GM23248 (cell line): ENCODE results near the gene RNF19B. TPM values are rescaled to one million over a fixed set of nuclear protein-coding genes. Genes with fewer than 3 reads are reported as not detected.

Source experiments
- DNase-seq: peaks from one replicate; pipeline ENCODE4 v3.0.0-alpha.2; 2015
- H2AFZ ChIP-seq: fragments of 200-600 bp; sonication (generic); 2 replicates; pipeline ENCODE4 v1.6.1; 2016; ENCODE audit warnings: antibody characterized with exemption
- H3F3A ChIP-seq: fragments of 200-600 bp; sonication (generic); 2 replicates; pipeline ENCODE4 v1.6.1; 2016; ENCODE audit warnings: mild to moderate bottlenecking, antibody characterized with exemption, mixed run types; ENCODE audit not compliant: insufficient read depth
- H3K27ac ChIP-seq: fragments of 200-600 bp; sonication (generic); 2 replicates; pipeline ENCODE4 v1.5.1; 2016; ENCODE audit warnings: mild to moderate bottlenecking
- H3K27me3 ChIP-seq: fragments of 200-600 bp; sonication (generic); replicated peaks from 2 replicates; pipeline ENCODE4 v1.6.1; 2016; ENCODE audit warnings: mild to moderate bottlenecking; ENCODE audit not compliant: insufficient read depth
- H3K36me3 ChIP-seq: fragments of 200-600 bp; sonication (generic); 2 replicates; pipeline ENCODE4 v1.6.1; 2016; ENCODE audit warnings: low read depth, mild to moderate bottlenecking
- H3K4me1 ChIP-seq: fragments of 200-600 bp; sonication (generic); 2 replicates; pipeline ENCODE4 v1.6.1; 2016; ENCODE audit warnings: mild to moderate bottlenecking; ENCODE audit not compliant: insufficient read depth
- H3K4me2 ChIP-seq: fragments of 200-600 bp; sonication (generic); one replicate; pipeline ENCODE4 v1.6.1; 2016; ENCODE audit warnings: mild to moderate bottlenecking; ENCODE audit not compliant: unreplicated experiment
- H3K4me3 ChIP-seq: fragments of 200-600 bp; sonication (generic); 2 replicates; pipeline ENCODE4 v1.5.1; 2016; ENCODE audit warnings: mild to moderate bottlenecking
- H3K79me2 ChIP-seq: fragments of 200-600 bp; sonication (generic); 2 replicates; pipeline ENCODE4 v1.6.1; 2016; ENCODE audit warnings: mild to moderate bottlenecking; ENCODE audit not compliant: insufficient read depth
- H3K9ac ChIP-seq: fragments of 200-600 bp; sonication (generic); 2 replicates; pipeline ENCODE4 v1.6.1; 2016; ENCODE audit warnings: mild to moderate bottlenecking
- H3K9me2 ChIP-seq: fragments of 200-600 bp; sonication (generic); 2 replicates; pipeline ENCODE4 v1.6.1; 2016; ENCODE audit warnings: mixed run types, mild to moderate bottlenecking, moderate library complexity; ENCODE audit not compliant: insufficient read depth
- H3K9me3 ChIP-seq: fragments of 200-600 bp; sonication (generic); one replicate; pipeline ENCODE4 v1.6.1; 2017; ENCODE audit warnings: low read depth
- H4K20me1 ChIP-seq: fragments of 200-600 bp; sonication (generic); 2 replicates; pipeline ENCODE4 v1.6.0; 2016; ENCODE audit not compliant: insufficient read depth
- EZH2 ChIP-seq: fragments of 200-600 bp; sonication (generic); IDR thresholded peaks from 2 replicates; pipeline ENCODE4 v1.6.1; 2018; ENCODE audit warnings: antibody characterized with exemption, mild to moderate bottlenecking; ENCODE audit not compliant: insufficient read depth, poor library complexity, severe bottlenecking
- EZH2phosphoT487 ChIP-seq: fragments of 200-600 bp; sonication (generic); IDR thresholded peaks from 2 replicates; pipeline ENCODE4 v1.6.1; 2018; ENCODE audit warnings: antibody characterized with exemption, moderate library complexity, mild to moderate bottlenecking, low read depth; ENCODE audit not compliant: insufficient read depth
- WGBS, 2 experiments: methylation state at CpG; one replicate each; pipeline ENCODE4 v1.1.6; 2015 to 2017; ENCODE audit warnings: low lambda C conversion rate in 2 of 2, low coverage in 1 of 2; ENCODE audit errors: missing lambda C conversion rate in 2 of 2; 5-methylcytosine and 5-hydroxymethylcytosine counted together
- in situ Hi-C: fragments of 300-500 bp; cut with MboI; formaldehyde crosslinking; loops from 2 replicates; pipeline ENCODE4 v1.15.0; 2020
- polyA plus RNA-seq: library from polyadenylated mRNA; unstranded; fragments of >200 nt; fragmentation: Nextera tagmentation; extraction: Ambion mirVana; gene quantifications from 2 replicates; pipeline ENCODE4 v1.2.1, GENCODE V29; 2016
- total RNA-seq: library from RNA; depleted of rRNA; stranded (reverse); fragments of >200 nt; shearing (Covaris generic); gene quantifications from 2 replicates; pipeline ENCODE4 v1.2.3, GENCODE V29; 2014

RNF19B gene
- total and polyA plus RNA-seq, 2 experiments from 2014 or later = 1.5 to 11.1 TPM

GRCh38 chr1:32919811-32920733 lies 44.5 kb downstream of the RNF19B start:
- in situ Hi-C loops = no loop called here
- 68 to 73% methylated on average over 10 to 11 of the region's 11 CpGs for WGBS, 2 experiments
- H3K9ac ChIP-seq = no peak overlapping the region
- H3K79me2 ChIP-seq = no peaks in the 10 kb centered on the region
- no peaks in the 10 kb centered on the region for H3K9me3 ChIP-seq
- no peaks in the 10 kb centered on the region for H3K27me3 ChIP-seq
- DNase-seq = peak; percentile 71
- H3F3A ChIP-seq = 0 out of 2 replicates have a peak, but pooled peaks cover 5% of the 10 kb centered on the region
- peak overlapping the region; percentile 61 for H2AFZ ChIP-seq
- TF ChIP-seq EZH2phosphoT487 (no peak), EZH2 (no peak)
- H3K4me1 ChIP-seq = peaks cover 11% of the 10 kb centered on the region
- no peaks in the 10 kb centered on the region for H3K36me3 ChIP-seq
- peak overlapping the region; percentile 16; the same call in 1 of the 2 replicates for H3K27ac ChIP-seq
- H3K4me3 ChIP-seq = no peak overlapping the region
- no peaks in the 10 kb centered on the region for H4K20me1 ChIP-seq
- peak overlapping the region; percentile 67 for H3K4me2 ChIP-seq
- no peaks in the 10 kb centered on the region for H3K9me2 ChIP-seq

GRCh38 chr1:32918179-32918578 lies 46.4 kb downstream of the RNF19B start:
- Histone ChIP-seq H3K79me2 (no peaks in the 10 kb centered on the region), H3F3A (0 out of 2 replicates have a peak, but pooled peaks cover 5% of the 10 kb centered on the region), H3K9me2 (no peaks in the 10 kb centered on the region), H3K27me3 (no peaks in the 10 kb centered on the region), H3K9ac (no peak overlapping the region), H3K36me3 (no peaks in the 10 kb centered on the region), H3K27ac (no peak overlapping the region), H4K20me1 (no peaks in the 10 kb centered on the region), H3K4me1 (peaks cover 11% of the 10 kb centered on the region), H3K4me3 (no peak overlapping the region), H3K4me2 (no peak overlapping the region), H2AFZ (no peak overlapping the region), H3K9me3 (no peaks in the 10 kb centered on the region)
- in situ Hi-C loops = no loop called here
- DNase-seq = no peak
- WGBS, 2 experiments = 57 to 58% methylated on average over 1 of the region's 1 CpG
- TF ChIP-seq EZH2phosphoT487 = no peak
- no peak for TF ChIP-seq EZH2

GRCh38 chr1:32917521-32917920 lies 47.1 kb downstream of the RNF19B start:
- no peak overlapping the region for H3K4me2 ChIP-seq
- no peak overlapping the region for H3K27ac ChIP-seq
- H3K27me3 ChIP-seq = no peaks in the 10 kb centered on the region
- 93 to 96% methylated on average over 7 of the region's 7 CpGs for WGBS, 2 experiments
- no peak for DNase-seq
- in situ Hi-C loops = no loop called here
- H3K9me2 ChIP-seq = no peaks in the 10 kb centered on the region
- H3K79me2 ChIP-seq = no peaks in the 10 kb centered on the region
- no peak overlapping the region for H3K4me3 ChIP-seq
- no peaks in the 10 kb centered on the region for H4K20me1 ChIP-seq
- H3K4me1 ChIP-seq = peaks cover 11% of the 10 kb centered on the region
- H3K36me3 ChIP-seq = no peaks in the 10 kb centered on the region
- H3F3A ChIP-seq = 0 out of 2 replicates have a peak, but pooled peaks cover 5% of the 10 kb centered on the region
- TF ChIP-seq EZH2phosphoT487 (no peak), EZH2 (no peak)
- H3K9ac ChIP-seq = no peak overlapping the region
- no peaks in the 10 kb centered on the region for H3K9me3 ChIP-seq
- H2AFZ ChIP-seq = no peak overlapping the region

GRCh38 chr1:32915766-32916706 lies 48.6 kb downstream of the RNF19B start:
- peaks cover 11% of the 10 kb centered on the region for H3K4me1 ChIP-seq
- no peaks in the 10 kb centered on the region for H3K79me2 ChIP-seq
- H3K27me3 ChIP-seq = no peaks in the 10 kb centered on the region
- H2AFZ ChIP-seq = no peak overlapping the region
- H3K9me3 ChIP-seq = no peaks in the 10 kb centered on the region
- no peaks in the 10 kb centered on the region for H3K36me3 ChIP-seq
- 70 to 74% methylated on average over 12 of the region's 12 CpGs for WGBS, 2 experiments
- no peak overlapping the region for H3K4me3 ChIP-seq
- no peak overlapping the region for H3K9ac ChIP-seq
- no peak overlapping the region for H3K4me2 ChIP-seq
- in situ Hi-C loops = no loop called here
- H3K27ac ChIP-seq = no peak overlapping the region
- no peak for DNase-seq
- TF ChIP-seq EZH2 (no peak), EZH2phosphoT487 (no peak)
- 0 out of 2 replicates have a peak, but pooled peaks cover 5% of the 10 kb centered on the region for H3F3A ChIP-seq
- no peaks in the 10 kb centered on the region for H4K20me1 ChIP-seq
- H3K9me2 ChIP-seq = no peaks in the 10 kb centered on the region
